ENCODE measurements around the gene ZNF418.

The ZNF418 gene

DNA sequence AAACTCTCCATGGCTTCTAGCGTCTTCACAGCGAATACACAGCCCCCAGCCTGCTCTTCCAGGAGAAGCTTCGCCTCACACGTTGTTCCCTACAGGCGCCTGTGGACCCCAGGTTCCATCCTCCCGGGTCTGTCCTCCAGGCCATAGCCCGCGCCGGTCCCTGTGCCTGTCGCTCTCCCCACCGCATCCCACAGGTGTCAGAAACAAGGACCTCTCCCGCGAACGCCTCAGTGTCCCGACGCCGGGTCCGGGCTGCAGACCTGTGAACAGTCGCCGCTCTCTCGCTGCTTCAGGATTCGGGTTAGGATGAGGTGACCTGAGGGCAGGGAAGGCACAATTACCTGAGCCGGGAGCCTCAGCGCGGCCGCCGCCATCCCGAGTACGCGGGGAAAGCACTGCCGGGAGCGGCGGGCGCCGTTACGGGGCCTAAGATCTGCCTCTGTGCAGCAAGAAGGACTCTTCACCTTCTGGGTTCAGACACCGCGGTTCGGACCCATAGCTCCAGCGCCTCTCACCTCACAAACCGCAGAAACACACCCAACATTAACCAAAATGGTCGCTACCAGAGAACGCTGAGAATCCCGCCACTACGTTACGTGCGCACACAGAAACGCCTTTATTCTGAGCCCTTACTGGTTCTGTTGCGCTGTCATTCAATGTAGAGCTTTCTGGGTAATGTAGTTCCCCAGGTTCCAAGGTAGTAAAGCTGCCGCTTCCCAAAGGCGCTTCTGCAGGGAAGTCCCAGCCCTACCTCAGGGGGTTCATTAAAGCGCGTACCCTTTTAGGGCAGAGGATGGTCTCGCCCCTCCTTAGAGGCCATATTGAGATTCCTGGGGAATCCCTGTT lies at the start of gene ZNF418:
ZNF418 (minus strand) TSS at position 583 of the 846 bp plus-strand sequence. CDS start 1,580 bp downstream, outside the sequence.
- peak within 1 kb of the TSS; percentile 73 for H3K4me3 ChIP-seq (ENCODE audit: low read depth, low read length)

DNA sequence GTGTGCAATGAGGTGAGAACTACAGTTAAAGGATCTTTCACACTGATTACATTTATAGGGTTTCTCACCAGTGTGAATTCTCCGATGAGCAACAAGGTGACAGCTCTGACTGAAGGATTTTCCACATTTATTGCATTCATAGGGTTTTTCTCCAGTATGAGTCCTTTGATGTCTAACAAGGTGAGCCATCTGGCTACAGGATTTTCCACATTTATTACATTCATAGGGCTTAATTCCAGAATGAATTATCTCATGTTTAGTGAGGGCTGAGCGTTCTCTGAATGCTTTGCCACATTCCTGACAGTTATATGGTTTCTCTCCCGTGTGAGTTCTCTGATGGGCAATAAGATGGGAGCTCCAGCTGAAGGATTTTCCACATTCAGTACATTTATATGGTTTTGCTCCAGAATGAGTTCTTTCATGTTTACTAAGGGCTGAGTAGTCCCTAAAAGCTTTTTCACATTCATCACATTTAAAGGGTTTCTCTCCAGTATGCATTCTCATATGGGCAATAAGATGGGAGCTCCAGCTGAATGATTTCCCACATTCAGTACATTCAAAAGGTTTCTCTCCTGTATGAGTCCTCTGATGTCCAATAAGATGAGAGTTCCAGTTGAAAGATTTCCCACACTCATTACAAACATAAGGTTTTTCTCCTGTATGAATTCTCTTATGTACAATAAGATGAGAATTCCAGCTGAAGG lies 43.5 kb upstream of the ZNF418 start:
- no peak overlapping the region for H3K4me3 ChIP-seq (ENCODE audit: low read depth, low read length)

DNA sequence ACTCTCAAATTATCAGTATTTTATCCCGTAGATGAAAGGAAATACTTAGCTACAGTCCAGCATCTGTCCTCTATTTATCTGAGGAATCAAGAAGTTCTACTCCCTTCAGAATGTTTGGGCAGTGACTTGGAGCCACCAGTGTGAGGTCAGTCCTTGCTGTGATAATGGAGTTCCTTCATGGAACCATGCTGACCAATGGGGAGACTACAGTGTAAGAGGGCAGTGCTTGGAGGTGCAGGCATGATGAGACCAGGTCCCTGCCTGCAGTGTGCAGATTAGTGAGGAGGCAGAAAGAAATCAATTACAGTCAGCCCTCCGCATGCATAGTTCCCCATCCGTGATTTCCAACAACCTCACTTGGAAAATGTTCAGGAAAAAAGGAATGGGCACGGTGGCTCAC lies 39.2 kb upstream of the ZNF418 start, which contains the start of gene C19orf18:
C19orf18 (minus strand) TSS at position 101 of the 400 bp plus-strand sequence. CDS start 102 bp downstream, outside the sequence.
- no peak within 1 kb of the TSS for H3K4me3 ChIP-seq (ENCODE audit: low read depth, low read length)

DNA sequence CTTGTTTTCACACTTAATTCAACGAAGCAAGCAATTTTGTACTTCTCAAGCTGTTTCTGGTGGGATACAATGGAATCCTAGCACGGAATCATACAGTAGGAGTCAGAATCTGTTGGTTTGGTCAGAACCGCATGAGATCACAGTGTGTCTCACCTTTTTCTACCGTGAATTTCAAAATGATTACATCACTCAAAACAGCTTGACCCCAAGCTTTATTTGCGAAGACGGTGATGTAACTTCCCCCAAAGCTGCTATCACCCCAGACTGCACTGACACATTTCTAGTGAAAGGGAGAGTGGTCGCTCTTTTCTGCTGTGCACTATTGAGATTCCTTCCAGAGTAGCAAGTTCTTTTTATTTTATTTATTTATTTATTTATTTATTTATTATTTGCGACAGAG lies 29.6 kb upstream of the ZNF418 start:
- no peak overlapping the region for H3K4me3 ChIP-seq (ENCODE audit: low read depth, low read length)

DNA sequence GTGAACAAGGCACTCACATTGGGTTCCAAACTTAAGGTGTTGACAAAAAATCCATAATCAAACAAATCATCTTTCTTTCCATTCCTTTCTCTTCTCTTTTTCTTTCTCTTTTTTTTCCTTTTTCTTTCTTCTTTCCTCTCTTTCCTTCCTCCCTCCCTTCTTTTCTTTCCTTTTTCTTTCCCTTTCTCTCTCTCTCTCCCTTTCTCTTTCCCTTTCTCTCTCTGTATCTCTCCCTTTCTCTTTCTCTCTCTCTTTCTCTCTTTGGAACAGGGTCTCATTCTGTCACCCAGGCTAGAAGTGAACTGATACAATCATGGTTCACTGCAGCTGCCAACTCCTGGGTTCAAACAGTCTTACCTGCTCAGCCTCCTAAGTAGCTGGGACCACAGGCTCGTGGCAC lies 26.6 kb upstream of the ZNF418 start:
- H3K4me3 ChIP-seq (ENCODE audit: low read depth, low read length), result no peak overlapping the region

DNA sequence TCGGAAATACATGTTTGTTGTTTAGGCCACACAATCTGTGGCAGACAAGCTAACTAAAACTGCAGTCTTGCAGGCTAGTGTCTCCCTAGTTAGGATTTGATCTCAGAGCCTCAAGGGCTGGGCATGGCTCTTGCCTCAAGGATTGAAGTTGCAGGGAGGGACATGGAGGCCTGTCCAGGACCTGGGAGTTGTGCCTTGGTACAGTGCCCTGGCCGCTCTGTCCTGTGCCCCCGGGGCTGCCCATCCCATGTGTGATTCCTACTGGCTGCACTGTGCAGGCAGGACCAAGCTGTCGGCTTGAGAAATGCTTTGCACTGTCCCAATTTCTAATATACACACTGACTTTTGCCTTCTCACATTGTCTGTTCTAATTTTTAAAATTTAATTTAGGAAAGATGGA lies 19.8 kb upstream of the ZNF418 start:
- no peak overlapping the region for H3K4me3 ChIP-seq (ENCODE audit: low read depth, low read length)

DNA sequence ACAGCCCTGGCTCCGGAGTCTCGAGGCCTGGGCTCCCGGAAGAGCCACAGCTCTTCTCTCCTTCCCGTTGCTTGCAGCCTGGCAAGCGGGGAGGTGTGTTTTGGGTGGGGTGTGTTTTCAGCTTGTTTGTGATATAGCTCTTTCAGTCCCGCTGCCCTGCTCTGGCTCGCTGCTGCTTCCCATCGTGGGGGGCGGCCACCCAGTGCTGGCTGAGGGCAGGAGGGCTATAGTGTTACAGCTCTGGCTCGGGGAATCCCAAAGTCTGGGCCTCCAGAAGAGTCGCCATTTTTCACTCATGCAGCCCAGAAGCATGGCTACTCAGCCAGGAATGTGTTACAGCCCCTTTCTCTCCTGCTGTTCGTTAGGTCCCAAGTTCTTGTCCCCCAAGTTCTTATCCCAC lies 14.5 kb upstream of the ZNF418 start:
- H3K4me3 ChIP-seq (ENCODE audit: low read depth, low read length), result no peak overlapping the region

DNA sequence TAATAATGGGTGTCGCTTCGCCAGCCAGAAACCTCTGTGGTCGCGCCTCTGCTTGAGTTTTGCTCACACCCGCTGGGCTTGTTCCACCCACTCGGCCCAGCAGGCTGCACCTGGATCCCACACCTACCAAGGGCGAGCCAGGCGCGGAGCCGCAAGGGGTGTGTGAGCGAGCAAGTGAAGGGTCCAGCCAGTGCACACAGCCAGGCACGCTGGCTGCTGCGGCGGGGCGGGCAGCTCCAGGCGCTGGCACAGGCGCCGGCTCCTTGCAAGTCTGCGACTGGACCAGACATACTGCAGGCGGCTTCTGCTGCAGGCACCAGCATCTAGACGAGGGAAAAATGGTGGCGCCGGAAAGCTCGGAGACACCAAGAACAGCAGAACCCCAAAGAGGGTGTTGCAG lies 14.1 kb upstream of the ZNF418 start:
- no peak overlapping the region for H3K4me3 ChIP-seq (ENCODE audit: low read depth, low read length)

DNA sequence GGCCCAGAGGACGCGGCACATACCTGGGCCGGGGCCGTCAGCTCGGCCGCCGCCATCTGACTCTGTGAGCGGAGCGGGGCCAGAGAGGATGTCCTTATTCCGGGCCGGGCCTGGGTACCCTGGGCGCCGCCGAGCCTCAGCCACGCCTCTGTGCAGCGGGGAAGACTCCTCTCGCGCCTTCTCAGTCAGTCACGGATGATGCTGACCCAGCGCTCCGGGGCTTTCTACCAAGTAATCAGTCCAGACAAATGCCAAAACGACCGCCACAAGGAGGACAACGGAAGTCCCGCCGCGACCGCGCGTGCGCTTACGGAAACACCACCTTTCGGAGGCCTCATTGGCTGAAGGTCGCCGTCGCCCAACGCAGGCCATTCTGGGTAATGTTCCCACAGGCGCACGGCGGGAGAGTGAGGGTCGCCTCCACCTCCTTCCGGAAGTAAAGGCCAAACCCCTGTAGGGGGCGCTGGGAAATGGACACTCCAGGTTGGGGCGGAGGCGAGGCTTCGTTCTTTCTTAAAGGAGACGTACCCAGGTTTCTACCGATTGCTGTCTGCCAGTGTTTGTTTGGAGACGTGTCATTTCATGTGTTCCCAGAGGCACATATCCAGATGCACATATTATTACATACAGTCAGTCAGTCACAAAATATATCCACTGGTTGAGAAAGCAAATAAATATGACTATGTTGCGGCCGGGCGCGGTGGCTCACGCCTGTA lies 12.4 kb upstream of the ZNF418 start, which contains the start of gene ZNF256:
ZNF256 (minus strand) TSS at position 288 of the 716 bp plus-strand sequence; CDS start at position 56, 232 bp downstream.
- peak within 1 kb of the TSS; percentile 96 for H3K4me3 ChIP-seq (ENCODE audit: low read depth, low read length)

DNA sequence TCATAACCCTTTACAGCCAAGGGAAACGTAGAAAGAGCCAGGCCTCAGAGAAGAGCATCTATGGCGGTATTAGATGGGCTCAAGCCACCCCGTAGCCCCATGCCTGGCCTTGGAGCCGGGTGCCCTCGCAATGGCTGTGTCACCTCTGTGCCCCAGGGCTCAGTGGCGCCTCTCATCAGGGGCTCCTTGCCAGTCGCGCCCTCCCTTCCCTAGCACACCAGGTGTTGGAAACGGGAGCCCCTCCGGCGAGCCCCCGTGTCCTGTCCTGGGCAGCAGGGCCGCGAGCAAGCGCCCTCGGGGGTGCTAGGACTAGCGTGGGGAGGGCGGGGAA lies 11.9 kb upstream of the ZNF418 start:
- peak overlapping the region; percentile 96 for H3K4me3 ChIP-seq (ENCODE audit: low read depth, low read length)

DNA sequence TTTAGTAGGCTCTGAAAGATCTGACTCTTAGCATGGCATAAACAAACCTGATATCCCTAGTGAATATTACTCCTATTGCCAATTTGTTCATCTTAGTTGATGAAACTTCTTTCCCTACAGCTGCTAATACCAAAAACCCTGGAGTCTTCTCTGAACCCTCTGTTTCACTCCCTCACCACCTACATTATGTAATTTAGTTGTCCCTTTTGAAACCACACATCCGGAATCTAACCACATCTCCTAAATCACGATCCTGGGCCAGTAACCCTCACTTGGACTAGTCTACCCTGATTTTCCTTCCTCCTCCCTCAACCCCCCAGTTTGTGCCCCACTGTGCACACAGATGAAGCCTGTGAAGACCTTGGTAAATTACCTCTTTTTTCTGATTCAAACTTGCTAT lies 11.1 kb upstream of the ZNF418 start:
- H3K4me3 ChIP-seq (ENCODE audit: low read depth, low read length), result peak overlapping the region; percentile 96

DNA sequence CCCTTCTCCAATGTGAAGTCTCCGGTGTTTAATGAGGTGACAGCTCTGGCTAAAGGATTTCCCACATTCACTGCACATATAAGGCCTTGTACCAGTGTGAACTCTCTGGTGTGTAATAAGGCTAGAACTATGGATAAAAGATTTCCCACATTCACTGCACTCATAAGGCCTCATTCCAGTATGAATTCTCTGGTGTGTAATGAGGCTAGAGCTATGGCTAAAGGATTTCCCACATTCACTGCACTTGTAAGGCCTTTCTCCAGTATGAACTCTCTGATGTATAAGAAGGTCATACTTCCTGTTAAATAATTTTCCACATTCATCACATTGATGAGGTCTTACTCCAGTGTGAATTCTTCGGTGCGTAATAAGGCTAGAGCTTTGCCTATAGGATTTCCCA lies 6.4 kb upstream of the ZNF418 start:
- no peak overlapping the region for H3K4me3 ChIP-seq (ENCODE audit: low read depth, low read length)

DNA sequence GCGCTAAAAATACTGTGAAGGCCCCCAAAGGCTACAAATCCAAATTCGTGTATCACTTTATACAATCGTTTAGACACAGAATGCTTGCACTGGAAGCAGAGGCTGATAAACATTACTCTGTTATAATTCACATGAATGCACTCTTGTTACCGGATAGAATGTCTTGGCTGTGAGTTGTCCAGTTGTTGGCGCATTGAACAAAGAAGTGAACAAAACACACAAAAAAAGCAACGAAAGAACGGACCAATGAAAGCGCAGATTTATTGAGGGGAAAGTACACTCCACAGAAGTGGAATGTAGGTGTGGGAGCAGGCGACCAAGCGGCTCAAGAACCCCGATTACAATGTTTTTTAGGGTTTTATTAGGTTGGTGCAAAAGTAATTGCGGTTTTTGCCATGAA lies 529 bp upstream of the ZNF418 start:
- H3K4me3 ChIP-seq (ENCODE audit: low read depth, low read length), result no peak overlapping the region

DNA sequence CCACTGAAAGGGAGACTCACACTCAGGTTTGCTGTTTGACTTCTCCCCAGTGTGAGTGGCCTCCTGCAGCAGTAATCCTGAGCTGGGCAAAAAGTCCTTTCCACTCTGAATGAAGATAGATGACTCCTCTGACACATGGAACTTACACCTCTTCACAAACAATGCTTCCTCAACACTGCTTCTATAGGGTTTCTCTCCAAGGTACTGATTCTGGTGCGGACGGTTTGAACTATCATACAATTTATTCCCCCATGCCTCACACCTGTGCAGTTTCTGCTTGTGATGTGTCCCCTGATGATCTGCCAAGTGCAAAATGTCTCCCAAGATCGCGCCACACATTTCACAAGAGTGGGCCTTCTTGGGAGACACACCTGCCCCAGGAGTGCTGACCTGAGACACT lies 7.6 kb downstream of the ZNF418 start:
- no peak overlapping the region for H3K4me3 ChIP-seq (ENCODE audit: low read depth, low read length)

DNA sequence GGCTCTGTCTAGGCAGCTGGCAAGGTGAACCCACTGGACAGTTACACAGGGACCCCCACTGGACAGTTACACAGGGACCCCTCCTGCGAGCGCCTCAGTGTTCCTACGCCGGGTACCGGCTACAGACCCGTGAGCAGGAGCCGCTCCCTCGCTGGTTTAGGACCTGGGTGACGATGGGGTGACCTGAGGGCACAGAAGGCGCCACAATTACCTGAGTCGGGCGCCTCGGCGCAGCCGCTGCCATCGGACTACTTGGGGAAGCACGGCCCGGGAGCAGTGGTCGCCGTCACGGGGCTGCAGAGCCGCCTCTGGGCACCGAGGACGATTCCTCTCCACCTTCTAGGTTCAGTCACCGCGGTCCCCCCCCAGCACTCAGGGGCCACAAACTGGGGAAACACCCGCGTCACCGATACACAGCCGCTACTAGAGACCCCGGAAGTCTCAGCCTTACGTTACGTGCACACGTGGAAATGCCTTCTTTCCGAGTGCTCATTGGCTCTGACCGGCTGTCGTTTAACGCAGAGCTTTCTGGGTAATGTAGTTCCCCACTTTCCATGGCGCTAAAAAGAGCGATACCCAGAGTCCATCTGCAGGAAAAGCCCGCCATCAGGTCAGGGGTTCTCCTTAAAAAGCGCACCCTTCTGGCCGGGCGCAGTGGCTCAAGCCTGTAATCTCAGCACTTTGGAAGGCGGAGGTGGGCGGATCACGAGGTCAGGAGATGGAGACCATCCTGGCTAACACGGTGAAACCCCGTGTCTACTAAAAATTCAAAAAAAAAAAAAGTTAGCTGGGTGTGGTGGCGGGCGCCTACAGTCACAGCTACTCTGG lies 18.8 kb downstream of the ZNF418 start, which contains the start of gene ZNF417:
ZNF417 (minus strand) TSS at position 425 of the 828 bp plus-strand sequence; CDS start at position 244, 181 bp downstream.
- H3K4me3 ChIP-seq (ENCODE audit: low read depth, low read length), result peak within 1 kb of the TSS; percentile 78

DNA sequence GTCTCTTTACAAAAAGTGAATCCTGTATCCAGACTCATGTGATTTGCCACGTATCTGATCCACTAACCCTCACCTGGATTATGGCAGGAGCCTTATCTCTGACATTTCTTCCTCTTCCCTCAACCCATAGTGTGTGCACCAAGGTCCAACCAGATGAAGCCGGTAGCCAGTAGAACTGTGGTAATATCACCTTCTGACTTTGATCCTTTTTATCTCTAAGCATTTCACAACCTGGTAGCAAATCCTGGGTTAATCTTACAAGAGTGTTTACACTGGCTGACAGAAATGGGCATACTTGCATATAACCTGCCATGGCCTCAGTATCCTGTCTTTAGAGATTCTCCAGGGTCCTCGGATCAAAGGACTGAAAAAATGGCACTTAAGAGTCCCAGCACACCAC lies 20.7 kb downstream of the ZNF418 start:
- H3K4me3 ChIP-seq (ENCODE audit: low read depth, low read length), result no peak overlapping the region

DNA sequence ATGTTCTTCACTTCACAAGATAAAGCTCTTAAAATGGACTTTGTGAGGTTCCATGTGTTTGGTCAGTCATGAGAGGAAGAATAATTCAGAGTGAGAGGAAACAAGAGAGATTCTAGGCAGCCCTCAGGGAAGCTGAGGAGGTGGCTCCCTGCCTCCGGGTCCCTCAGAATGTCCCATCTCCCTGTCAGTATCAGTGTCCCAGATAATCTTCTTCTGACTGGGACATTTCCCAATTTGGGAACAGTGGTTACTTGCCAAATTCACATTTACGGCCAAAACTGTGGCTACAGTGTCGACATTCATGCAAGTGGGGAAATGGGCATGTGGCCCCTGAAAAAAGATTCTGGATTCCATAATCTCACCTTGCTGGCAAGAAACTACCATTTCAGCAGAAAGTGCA lies 27.8 kb downstream of the ZNF418 start:
- H3K4me3 ChIP-seq (ENCODE audit: low read depth, low read length), result no peak overlapping the region

DNA sequence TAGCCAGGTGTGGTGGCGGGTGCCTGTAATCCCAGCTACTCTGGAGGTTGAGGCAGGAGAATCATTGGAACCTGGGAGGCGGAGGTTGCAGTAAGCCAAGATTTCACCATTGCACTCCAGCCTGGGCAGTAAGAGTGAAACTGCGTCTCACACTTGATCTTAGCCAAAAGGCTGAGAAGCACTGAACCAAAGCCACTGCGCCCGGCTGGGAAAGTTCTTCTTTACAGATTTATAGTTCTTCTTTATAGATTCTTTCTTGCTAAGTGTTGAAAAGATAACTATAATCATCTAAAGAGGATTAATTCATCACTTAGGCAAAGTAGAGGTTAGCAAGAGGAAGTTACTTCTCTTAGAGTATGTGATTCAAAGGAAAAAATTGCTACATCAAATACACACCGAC lies 29.9 kb downstream of the ZNF418 start:
- no peak overlapping the region for H3K4me3 ChIP-seq (ENCODE audit: low read depth, low read length)

DNA sequence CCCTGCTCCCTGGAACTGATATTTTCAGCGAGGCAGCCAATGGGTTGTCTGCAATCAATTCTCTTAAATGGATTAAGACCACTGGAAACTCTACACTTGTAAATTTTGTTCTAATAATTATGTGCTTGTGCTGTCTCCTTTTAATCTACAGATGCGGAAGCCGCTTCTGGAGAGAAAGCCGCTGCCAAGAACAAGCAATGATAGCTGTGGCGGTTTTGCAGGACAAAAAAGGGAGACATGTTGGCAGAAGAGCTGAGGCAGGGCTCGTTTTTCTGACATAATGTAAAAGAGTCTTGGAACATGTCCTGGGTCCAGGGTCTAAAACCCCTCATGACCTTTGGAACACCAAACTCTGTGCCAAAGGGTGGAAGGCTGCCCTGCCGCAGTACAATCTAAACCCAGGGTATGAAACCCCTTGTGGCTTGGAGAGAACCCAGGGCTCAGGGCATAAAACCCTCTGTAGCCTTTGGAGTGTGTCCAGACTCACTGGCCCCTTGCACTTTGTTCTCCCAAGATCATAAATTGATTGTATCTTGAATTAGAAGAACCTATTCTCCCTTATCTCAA lies 31.5 kb downstream of the ZNF418 start:
- no peak overlapping the region for H3K4me3 ChIP-seq (ENCODE audit: low read depth, low read length)

DNA sequence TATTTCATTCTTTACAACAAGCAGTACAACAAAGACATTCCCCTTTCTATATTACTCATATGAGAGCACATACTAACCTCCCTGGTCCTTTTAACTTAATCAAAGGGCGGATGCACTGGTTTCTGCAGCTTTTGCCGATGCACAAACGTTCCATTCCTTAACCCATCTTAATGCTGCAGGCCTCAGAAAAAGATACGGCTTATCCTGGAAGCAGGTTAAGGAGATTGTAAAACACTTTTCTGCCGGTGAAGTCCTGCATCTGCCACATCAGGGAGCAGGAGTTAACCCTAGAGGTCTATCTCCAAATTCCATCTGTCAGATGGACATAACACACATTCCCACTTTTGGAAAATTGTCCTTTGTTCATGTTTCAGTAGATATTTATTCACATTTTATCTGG lies 34.9 kb downstream of the ZNF418 start:
- no peak overlapping the region for H3K4me3 ChIP-seq (ENCODE audit: low read depth, low read length)
